ENCODE data around the gene RGL1.

RGL1 gene

GRCh38 chr1:183967914-183968313, 163.0 kb downstream of the RGL1 start:
- peak in 1 of 2 donors; percentile 1 for DNase-seq

GRCh38 chr1:183968386-183968785, 163.5 kb downstream of the RGL1 start:
- DNase-seq = no peak

GRCh38 chr1:183970516-183971300, 165.8 kb downstream of the RGL1 start:
- DNase-seq = no peak

GRCh38 chr1:183975651-183976050, 170.7 kb downstream of the RGL1 start:
- no peak for DNase-seq

- DNase-seq = no peak
Observed at GRCh38 chr1:183977717-183978116, 172.8 kb downstream of the RGL1 start.

Data from CD4-positive, alpha-beta T cell treated with Interleukin-1 beta for 1 hour (primary cell).